Sciatic nerve (tissue), 2 donors: ENCODE data around the gene RFT1. TPM values are rescaled to one million over a fixed set of nuclear protein-coding genes. Genes with fewer than 3 reads are reported as not detected.
A peak's percentile ranks its signal among the peaks of the same experiment; 100 is the strongest.

Experiments used
- ATAC-seq: fragments of 200-7000 bp; cut with Tn5 transposase; one replicate; pipeline ENCODE4 v1.9.1; 2020; ENCODE audit warnings: mild to moderate bottlenecking, moderate library complexity
- DNase-seq: peaks from one replicate; pipeline ENCODE4 v3.0.0-alpha.2; 2020; ENCODE audit warnings: low spot score
- intact Hi-C: fragments of 100-400 bp; cut with DNase I; formaldehyde crosslinking; loops from one replicate; pipeline ENCODE4 v1.14.2; 2022
- total RNA-seq: library from RNA; stranded (reverse); fragmentation: NEBNext Ultra II Directional; extraction: Animal tissue kit (Norgen Biotek cat#: 25700); gene quantifications from one replicate; pipeline ENCODE4 v1.2.1, GENCODE V29; 2021
- donor health status: DM: no; HTN: no; CAD: no.
- donor health status: DM: no; HTN: no; CAD: no.

RFT1 gene
- total RNA-seq, 1 donor from 2014 or later: 21.3 TPM

DNA sequence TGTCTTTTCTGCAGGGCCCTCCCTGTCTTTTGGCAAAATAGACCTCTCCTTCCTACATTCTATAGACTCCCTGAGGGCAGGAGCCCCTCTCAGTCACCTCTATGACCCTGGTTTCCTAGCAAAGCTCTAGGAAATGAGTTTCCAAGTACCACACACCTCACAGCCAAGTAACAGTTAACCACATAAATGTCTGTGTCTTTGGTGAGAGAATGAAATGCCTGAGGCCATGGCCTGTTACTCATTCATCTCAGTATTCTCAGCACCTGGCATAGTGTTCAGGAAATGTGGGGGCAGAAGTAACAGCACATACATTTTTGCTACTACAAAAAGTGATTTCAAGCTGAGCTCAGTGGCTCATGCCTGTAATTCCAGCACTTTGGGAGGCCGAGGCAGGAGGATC lies 21.0 kb downstream of the RFT1 start:
- intact Hi-C loops: no loop called here
- no peak for ATAC-seq

DNA sequence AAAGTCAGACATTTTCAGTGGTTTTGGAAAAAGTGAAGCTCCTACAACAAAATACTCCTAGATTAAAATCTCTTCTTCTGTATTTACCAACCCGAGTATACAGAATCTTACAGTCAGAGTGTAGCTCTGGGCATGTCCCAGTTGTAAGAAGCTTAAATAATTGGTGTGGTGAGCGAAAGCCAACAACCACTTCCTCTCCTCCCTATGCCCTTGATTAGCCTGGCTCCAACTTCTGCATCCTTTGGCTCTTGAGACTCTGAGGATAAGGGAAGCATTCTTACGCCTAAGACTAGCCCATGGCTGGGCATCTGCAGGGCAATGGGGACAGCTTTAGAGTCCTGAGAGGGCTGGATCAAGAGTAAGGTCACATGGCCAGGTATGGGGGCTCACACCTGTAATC lies 25.5 kb downstream of the RFT1 start:
- no peak for ATAC-seq

More for the DNA sequence above, 21.0 kb downstream of the RFT1 start:
- DNase-seq: no peak

GRCh38 chr3:53103397-53104296 lies 26.6 kb downstream of the RFT1 start:
- intact Hi-C loops: no loop called here
- peak; percentile 32 for DNase-seq
- ATAC-seq: no peak

More for the DNA sequence above, 25.5 kb downstream of the RFT1 start:
- peak; percentile 12 for DNase-seq
- intact Hi-C loops: no loop called here

DNA sequence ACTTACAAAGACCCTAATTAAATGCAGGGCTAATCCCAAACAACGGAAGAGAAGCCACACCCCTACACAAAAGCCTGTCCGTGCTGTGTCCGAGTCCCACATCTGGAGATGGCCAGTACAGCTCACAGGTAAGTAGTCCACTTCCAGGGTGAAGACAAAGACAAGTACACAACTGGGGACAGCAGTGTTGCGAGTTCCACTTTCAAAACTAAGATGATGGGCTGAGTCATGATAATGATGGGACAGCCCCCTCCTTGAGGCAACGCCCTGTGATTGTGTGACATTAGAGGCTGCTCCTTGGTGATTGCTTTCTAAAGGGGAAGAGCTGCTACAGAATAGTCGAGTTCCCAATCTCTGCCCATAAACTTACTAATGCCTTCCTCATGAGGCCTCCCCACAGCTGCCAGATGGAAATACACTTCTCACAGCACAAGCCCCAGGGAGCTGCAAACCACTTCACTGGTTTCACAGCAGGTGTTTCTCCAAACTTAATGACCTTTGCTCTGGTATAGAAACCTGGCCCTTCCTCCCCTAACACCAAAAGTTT lies 27.6 kb downstream of the RFT1 start:
- intact Hi-C loops: no loop called here
- peak; percentile 13 for DNase-seq
- ATAC-seq: no peak

DNA sequence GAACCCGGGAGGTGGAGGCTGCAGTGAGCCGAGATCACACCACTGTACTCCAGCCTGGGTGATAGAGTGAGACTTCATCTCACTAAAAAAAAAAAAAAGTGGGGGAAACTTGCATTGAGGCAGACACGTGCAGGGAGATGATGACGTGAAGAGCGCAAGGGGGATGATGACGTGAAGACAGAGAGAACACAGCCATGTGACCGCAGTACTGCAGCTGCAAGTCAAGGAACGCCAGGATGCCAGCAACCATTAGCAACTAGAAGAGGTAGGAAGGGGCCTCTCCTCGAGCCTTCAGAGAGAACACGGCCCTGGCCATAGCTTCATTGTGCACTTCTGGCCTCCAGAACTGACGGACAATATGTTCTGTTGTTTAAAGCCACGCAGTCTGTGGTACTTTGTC lies 28.3 kb downstream of the RFT1 start:
- intact Hi-C loops: no loop called here
- peak; percentile 38 for DNase-seq
- ATAC-seq: no peak

DNA sequence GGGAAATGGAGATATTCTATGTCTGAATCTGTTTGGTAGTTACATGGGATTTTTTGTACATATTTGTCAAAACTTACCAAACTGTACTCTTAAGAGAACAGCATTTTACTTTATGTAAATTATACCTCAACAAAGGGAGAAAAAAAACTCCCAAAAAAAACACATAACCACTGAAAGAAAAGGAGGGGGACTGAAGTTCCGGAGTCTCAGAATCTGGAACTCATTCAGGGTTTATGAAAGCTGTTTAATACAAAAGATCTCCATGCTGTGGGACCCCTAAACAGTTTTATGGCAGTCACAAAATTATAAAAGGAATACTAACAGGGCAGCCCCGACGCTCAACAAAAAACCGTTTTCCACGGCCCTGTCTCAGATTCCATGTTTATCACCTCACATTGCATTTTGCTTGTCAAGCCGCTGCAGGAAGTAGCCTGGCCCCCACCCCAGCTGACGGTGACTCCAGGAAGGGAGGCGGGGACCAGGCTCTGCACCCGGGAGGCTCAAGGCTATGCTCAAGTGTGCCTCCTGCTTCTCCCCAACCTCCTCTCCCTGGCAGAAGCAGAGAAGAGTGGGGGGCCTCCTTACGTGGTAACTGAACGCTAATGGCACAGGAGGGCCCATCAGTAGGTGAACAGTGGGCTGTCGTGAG lies 29.3 kb downstream of the RFT1 start:
- DNase-seq (peak; percentile 26), ATAC-seq (no peak)
- intact Hi-C loops: no loop called here

DNA sequence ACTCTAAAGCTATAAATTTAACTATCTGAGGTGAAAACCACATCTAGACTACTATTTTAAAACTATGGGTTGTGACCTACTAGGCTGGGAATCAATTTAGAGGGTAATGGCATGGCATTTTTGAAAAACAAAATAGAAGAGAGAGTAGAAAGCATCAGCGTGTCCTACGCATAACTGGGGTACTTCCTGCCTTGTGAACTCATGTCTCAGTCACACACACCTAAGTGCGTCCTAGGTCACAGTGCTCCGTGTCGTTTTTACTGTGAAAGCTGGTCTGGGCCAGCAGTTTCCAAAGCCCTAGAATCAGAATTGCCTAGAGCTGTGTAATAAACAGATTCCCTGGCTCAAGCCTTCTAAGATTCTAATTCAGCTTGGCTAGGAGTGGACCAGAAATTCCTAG lies 32.3 kb downstream of the RFT1 start:
- peak; percentile 19 for DNase-seq
- ATAC-seq: no peak
- intact Hi-C loops: no loop called here

GRCh38 chr3:53092942-53093341 lies 37.3 kb downstream of the RFT1 start:
- ATAC-seq (no peak), DNase-seq (no peak)
- intact Hi-C loops: no loop called here

- intact Hi-C loops: no loop called here
- no peak for DNase-seq
- no peak for ATAC-seq
Observed at GRCh38 chr3:53092216-53092615, 38.0 kb downstream of the RFT1 start.

- intact Hi-C loops: no loop called here
- ATAC-seq (no peak), DNase-seq (no peak)
Observed at GRCh38 chr3:53091011-53091410, 39.2 kb downstream of the RFT1 start.

GRCh38 chr3:53089511-53089910 lies 40.7 kb downstream of the RFT1 start:
- intact Hi-C loops: no loop called here
- no peak for DNase-seq
- peak; percentile 46 for ATAC-seq

DNA sequence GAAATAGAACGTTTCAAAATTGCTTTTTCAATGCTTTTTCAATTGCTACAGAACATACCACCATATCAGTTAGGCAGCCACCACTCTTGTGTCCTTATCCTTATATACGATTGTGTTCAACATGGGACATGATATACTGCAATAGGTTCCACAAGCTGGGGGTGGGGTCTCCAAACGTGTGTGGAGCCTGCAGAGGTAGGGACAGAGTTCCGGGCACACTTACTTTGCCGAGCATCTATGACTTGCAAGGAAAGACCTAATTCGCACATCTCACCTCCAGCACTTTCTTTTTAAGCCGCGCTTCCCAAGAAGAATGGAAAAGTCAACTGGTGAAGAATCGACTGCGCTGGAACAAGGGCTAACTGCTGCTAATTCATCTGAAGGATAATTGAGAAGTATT lies 44.8 kb downstream of the RFT1 start:
- intact Hi-C loops: no loop called here
- peak; percentile 17 for DNase-seq

DNA sequence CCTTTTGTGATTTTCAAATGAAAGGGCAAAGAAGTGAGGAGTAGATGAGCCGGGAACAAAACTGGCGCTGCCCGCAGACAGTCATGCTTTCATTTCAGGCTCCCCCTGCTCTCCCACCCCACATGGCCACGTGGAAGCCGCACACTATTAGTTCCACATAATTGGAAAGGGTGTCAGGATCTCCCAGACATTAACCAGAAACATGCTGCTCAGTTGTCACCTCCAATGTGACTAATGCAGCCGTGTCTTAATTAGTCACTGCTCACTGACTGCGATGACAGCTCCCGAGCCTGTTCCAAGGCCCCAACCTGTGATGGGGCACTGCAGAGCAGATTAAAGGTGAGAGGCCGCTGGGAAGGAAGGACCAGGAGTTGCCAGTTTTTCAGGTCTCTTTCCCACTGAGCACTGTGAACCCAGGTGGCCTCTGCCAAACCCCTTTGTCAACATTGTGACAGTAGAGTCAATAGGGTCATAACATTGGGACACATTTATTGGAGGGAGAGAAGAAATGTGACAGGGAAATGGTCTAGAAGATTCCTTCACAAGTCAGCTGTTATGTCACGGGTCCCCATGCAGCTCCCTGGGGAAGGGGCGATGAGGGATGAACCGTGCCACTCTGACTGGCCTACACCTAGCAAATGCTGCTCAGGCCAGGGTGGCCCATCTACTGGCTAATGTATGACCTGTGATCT lies 45.8 kb downstream of the RFT1 start:
- peak; percentile 12 for ATAC-seq
- DNase-seq: peak; percentile 48
- intact Hi-C loops: no loop called here

More for the DNA sequence above, 44.8 kb downstream of the RFT1 start:
- ATAC-seq: no peak

DNA sequence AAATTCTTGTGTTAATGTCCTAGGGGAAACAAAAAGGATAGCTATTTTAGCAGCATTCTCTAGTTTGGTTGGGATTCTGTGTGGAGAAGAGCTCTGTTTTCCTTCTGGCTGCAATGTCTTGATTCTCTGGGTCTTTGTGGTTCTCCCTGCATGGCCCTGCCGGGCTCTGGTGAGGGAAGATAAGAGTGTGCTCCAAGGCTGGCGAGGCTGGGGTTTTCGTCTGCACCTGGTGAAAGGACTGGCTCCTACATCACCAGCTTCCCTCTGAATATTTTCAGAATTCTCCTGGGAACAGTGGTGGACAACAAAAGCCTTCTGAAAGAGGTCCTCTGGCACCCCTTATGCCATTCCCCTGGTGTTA lies 46.3 kb downstream of the RFT1 start:
- peak; percentile 31 for DNase-seq
- peak; percentile 27 for ATAC-seq
- intact Hi-C loops: no loop called here

- peak; percentile 47 for ATAC-seq
- intact Hi-C loops: no loop called here
- DNase-seq: peak; percentile 53
Observed at GRCh38 chr3:53083521-53083920, 46.7 kb downstream of the RFT1 start.

GRCh38 chr3:53082736-53083135 lies 47.5 kb downstream of the RFT1 start:
- DNase-seq: peak; percentile 26
- ATAC-seq: no peak
- intact Hi-C loops: no loop called here

GRCh38 chr3:53081318-53081717 lies 48.9 kb downstream of the RFT1 start:
- intact Hi-C loops: no loop called here
- ATAC-seq: no peak
- DNase-seq: peak; percentile 19

DNA sequence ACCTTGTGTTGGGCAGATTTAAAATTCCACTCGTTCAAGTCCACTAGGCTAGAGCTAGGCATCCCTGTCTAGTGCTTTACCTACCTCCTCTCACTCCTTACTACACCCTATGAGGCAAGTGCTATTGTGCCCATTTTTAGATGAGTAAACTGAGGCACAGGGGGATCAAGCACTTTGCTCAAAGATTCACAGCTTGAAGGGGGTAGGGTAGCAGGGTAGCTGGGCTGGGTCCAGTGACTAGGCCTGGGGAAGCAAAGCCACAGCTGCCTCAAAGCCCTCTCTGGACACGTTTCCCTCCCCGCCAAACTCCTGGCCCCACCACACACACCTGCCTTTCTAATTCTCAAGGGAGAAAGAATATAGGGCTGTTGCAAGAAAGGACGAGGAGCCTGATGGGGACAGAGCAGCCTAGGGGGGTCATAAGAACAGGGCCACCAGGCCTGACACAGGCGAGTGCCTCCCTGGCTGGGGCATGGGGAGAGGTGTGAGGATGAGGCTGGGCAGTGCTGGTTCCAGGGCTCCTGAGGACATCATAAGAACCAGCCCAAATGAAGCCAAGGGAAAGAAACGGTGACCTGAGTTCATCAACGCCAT lies 49.5 kb downstream of the RFT1 start:
- intact Hi-C loops: no loop called here
- DNase-seq: peak; percentile 41
- ATAC-seq: no peak
